PC-9 (cell line): ENCODE data around the gene AIRE. TPM values are rescaled to one million over a fixed set of nuclear protein-coding genes. Genes with fewer than 3 reads are reported as not detected.

Experiments
- BruUV-seq: library from RNA; stranded (reverse); fragments of 400-500 nt; replicated peaks from 2 replicates; lab custom pipeline; 2021; lab: Mats Ljungman, UMichigan
- CTCF ChIA-PET: fragments of 300-600 bp; sonication (Branson Sonifier 250); formaldehyde crosslinking; loops from one replicate; lab custom pipeline; 2022; ENCODE audit warnings: antibody characterized with exemption; lab: Charles Lee
- POLR2A ChIA-PET: fragments of 300-600 bp; sonication (Branson Sonifier 250); formaldehyde crosslinking; loops from one replicate; lab custom pipeline; 2022; ENCODE audit warnings: antibody characterized with exemption; ENCODE audit not compliant: unreplicated experiment; lab: Charles Lee
- DNase-seq, 2 experiments: peaks; one replicate each; pipeline versions ENCODE4 v3.0.0 to v3.0.0-alpha.2; 2015 to 2022; ENCODE audit warnings: mixed read lengths in 1 of 2
- H2AFZ ChIP-seq: fragments of 200-600 bp; sonication (generic); 2 replicates; pipeline ENCODE4 v1.8.1; 2017; ENCODE audit warnings: antibody characterized with exemption
- H3F3A ChIP-seq: fragments of 200-600 bp; sonication (generic); 2 replicates; pipeline ENCODE4 v1.8.1; 2017; ENCODE audit warnings: antibody characterized with exemption, mild to moderate bottlenecking, low read depth; ENCODE audit not compliant: insufficient read depth
- H3K27ac ChIP-seq: fragments of 200-600 bp; sonication (generic); 2 replicates; pipeline ENCODE4 v1.6.1; 2016; ENCODE audit warnings: mixed run types
- H3K27me3 ChIP-seq: fragments of 200-600 bp; sonication (generic); 2 replicates; pipeline ENCODE4 v1.6.1; 2016; ENCODE audit warnings: low read depth, mixed run types; ENCODE audit not compliant: insufficient read depth
- H3K36me3 ChIP-seq: fragments of 200-600 bp; sonication (generic); 2 replicates; pipeline ENCODE4 v1.6.1; 2016; ENCODE audit warnings: low read depth, mixed run types
- H3K4me1 ChIP-seq: fragments of 200-600 bp; sonication (generic); replicated peaks from 2 replicates; pipeline ENCODE4 v1.6.1; 2016; ENCODE audit warnings: mixed run types; ENCODE audit not compliant: insufficient read depth
- H3K4me2 ChIP-seq: fragments of 200-600 bp; sonication (generic); 2 replicates; pipeline ENCODE4 v1.6.1; 2017; ENCODE audit warnings: mixed run types
- H3K4me3 ChIP-seq: fragments of 200-600 bp; sonication (generic); 2 replicates; pipeline ENCODE4 v1.6.1; 2016; ENCODE audit warnings: mixed run types
- H3K79me2 ChIP-seq: fragments of 200-600 bp; sonication (generic); 2 replicates; pipeline ENCODE4 v1.6.1; 2017; ENCODE audit warnings: low read depth, mixed run types
- H3K9me2 ChIP-seq: fragments of 200-600 bp; sonication (generic); 2 replicates; pipeline ENCODE4 v1.8.1; 2017; ENCODE audit warnings: mild to moderate bottlenecking; ENCODE audit not compliant: insufficient read depth
- H3K9me3 ChIP-seq: fragments of 200-600 bp; sonication (generic); 2 replicates; pipeline ENCODE4 v1.8.1; 2016; ENCODE audit warnings: low read depth; ENCODE audit not compliant: insufficient read depth
- H4K20me1 ChIP-seq: fragments of 200-600 bp; sonication (generic); 2 replicates; pipeline ENCODE4 v1.8.1; 2017; ENCODE audit not compliant: insufficient read depth
- CTCF ChIP-seq: fragments of 200-600 bp; sonication (generic); conservative IDR thresholded peaks from 2 replicates; pipeline ENCODE4 v1.6.1; 2017; ENCODE audit warnings: mixed run types, antibody characterized with exemption, mild to moderate bottlenecking, moderate library complexity
- EZH2 ChIP-seq: fragments of 200-600 bp; sonication (generic); IDR thresholded peaks from 2 replicates; pipeline ENCODE4 v1.8.0; 2017; ENCODE audit warnings: antibody characterized with exemption, low read depth
- intact Hi-C: fragments of 100-400 bp; cut with micrococcal nuclease; formaldehyde crosslinking; loops from one replicate; pipeline ENCODE4 v1.10.0; 2022; ENCODE audit not compliant: unreplicated experiment
- total RNA-seq: library from RNA; stranded (reverse); gene quantifications from 2 replicates; pipeline ENCODE4 v1.2.3, GENCODE V29; 2021

Gene AIRE
- total RNA-seq, 1 experiment from 2014 or later = not detected

- ChIA-PET CTCF (no interaction called here), POLR2A (no interaction called here)
- Histone ChIP-seq H3K9me3 (no peaks in the 10 kb centered on the region), H3K36me3 (no peaks in the 10 kb centered on the region), H2AFZ (no peak overlapping the region), H3K4me2 (no peak overlapping the region), H3K27me3 (no peaks in the 10 kb centered on the region), H3K9me2 (no peaks in the 10 kb centered on the region), H3K79me2 (no peaks in the 10 kb centered on the region), H3K4me1 (no peaks in the 10 kb centered on the region), H3K4me3 (no peak overlapping the region), H3K27ac (no peak overlapping the region), H4K20me1 (no peaks in the 10 kb centered on the region), H3F3A (peaks cover 2% of the 10 kb centered on the region; the same call in 1 of the 2 replicates)
- DNase-seq = no peak
- intact Hi-C loops = no loop called here
- no TSS peak for BruUV-seq
- TF ChIP-seq EZH2 = no peak
- no peak for TF ChIP-seq CTCF
Measured at GRCh38 chr21:44326716-44327602, 41.3 kb downstream of the AIRE start.

GRCh38 chr21:44327603-44327974 lies 41.9 kb downstream of the AIRE start:
- POLR2A ChIA-PET = no interaction called here
- Histone ChIP-seq H3F3A (peaks cover 2% of the 10 kb centered on the region; the same call in 1 of the 2 replicates), H3K9me3 (no peaks in the 10 kb centered on the region), H3K27ac (no peak overlapping the region), H3K79me2 (no peaks in the 10 kb centered on the region), H3K9me2 (no peaks in the 10 kb centered on the region), H3K4me1 (no peaks in the 10 kb centered on the region), H2AFZ (no peak overlapping the region), H3K4me2 (no peak overlapping the region), H3K4me3 (no peak overlapping the region), H3K36me3 (no peaks in the 10 kb centered on the region), H3K27me3 (no peaks in the 10 kb centered on the region), H4K20me1 (no peaks in the 10 kb centered on the region)
- intact Hi-C loops = no loop called here
- CTCF ChIA-PET = no interaction called here
- DNase-seq = no peak
- BruUV-seq = no TSS peak
- no peak for TF ChIP-seq CTCF
- no peak for TF ChIP-seq EZH2

- Histone ChIP-seq H2AFZ (no peak overlapping the region), H3K4me3 (no peak overlapping the region), H3F3A (peaks cover 2% of the 10 kb centered on the region; the same call in 1 of the 2 replicates), H3K9me3 (no peaks in the 10 kb centered on the region), H3K27me3 (no peaks in the 10 kb centered on the region), H3K4me1 (no peaks in the 10 kb centered on the region), H3K79me2 (no peaks in the 10 kb centered on the region), H3K27ac (no peak overlapping the region), H3K9me2 (no peaks in the 10 kb centered on the region), H3K4me2 (no peak overlapping the region), H4K20me1 (no peaks in the 10 kb centered on the region), H3K36me3 (no peaks in the 10 kb centered on the region)
- BruUV-seq = no TSS peak
- intact Hi-C loops = no loop called here
- no peak for DNase-seq
- ChIA-PET POLR2A (no interaction called here), CTCF (no interaction called here)
- no peak for TF ChIP-seq CTCF
- no peak for TF ChIP-seq EZH2
Measured at GRCh38 chr21:44328242-44328895, 42.7 kb downstream of the AIRE start.
